GM12865 (cell line): ENCODE data around the gene NOM1.
A peak's percentile ranks its signal among the peaks of the same experiment; 100 is the strongest.
"Not testable (repeated sequence)": the region's sequence is repeated elsewhere in the genome, so short reads cannot be mapped to it uniquely, and the experiment has no call there.

Experiments
- DNase-seq: peaks from one replicate; pipeline ENCODE4 v3.0.0; 2010; ENCODE audit warnings: low read depth
- H3K4me3 ChIP-seq: 2 replicates; pipeline ENCODE4 v1.5.1; 2011; ENCODE audit warnings: mild to moderate bottlenecking, low read depth, low read length, control low read depth
- CTCF ChIP-seq: IDR thresholded peaks from 2 replicates; pipeline ENCODE4 v1.5.1; 2011; ENCODE audit warnings: low read length, control low read depth, low read depth, inconsistent platforms; ENCODE audit not compliant: insufficient read depth; ENCODE audit errors: missing control alignments

NOM1 gene

GRCh38 chr7:156932006-156932405 is 17.5 kb upstream of the NOM1 start:
- H3K4me3 ChIP-seq: no peak overlapping the region
- no peak for TF ChIP-seq CTCF
- DNase-seq: no peak

- no peak overlapping the region for H3K4me3 ChIP-seq
- no peak for TF ChIP-seq CTCF
- DNase-seq: no peak
Observed at GRCh38 chr7:156935250-156935649, 14.3 kb upstream of the NOM1 start.

- not testable (repeated sequence) for DNase-seq, H3K4me3 ChIP-seq
Observed at GRCh38 chr7:156936766-156937165, 12.7 kb upstream of the NOM1 start.

DNA sequence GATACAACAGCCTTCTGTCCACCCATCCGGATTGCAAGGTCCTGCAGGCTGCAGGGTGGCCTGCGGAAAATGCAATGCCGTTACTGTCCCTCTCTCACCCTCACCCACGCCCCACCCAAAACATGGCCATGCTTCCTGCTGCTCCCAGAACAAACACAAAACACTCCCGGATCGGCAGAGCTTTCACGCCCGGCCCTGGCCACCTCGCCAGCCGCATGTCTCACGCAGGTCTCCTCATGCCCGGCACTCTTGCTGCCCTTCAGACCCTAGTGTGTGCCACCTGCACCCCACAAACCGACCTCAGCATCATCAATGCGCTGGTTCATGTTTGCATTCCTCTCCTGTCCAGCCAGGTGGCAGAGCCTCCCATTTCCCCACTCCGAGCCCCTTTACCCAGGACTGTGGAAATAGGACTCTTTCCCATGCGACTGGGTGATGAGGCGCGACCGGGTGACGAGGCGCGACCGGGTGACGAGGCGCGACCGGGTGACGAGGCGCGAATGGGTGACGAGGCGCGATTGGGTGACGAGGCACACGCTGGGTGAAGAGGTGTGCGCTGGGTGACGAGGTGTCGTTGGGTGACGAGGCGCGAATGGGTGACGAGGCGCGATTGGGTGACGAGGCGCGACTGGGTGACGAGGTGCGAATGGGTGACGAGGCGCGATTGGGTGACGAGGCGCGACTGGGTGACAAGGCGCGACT is 8.9 kb upstream of the NOM1 start:
- no peak for DNase-seq
- TF ChIP-seq CTCF: no peak

GRCh38 chr7:156941393-156942182 is 7.9 kb upstream of the NOM1 start:
- DNase-seq: no peak
- no peak for TF ChIP-seq CTCF
- H3K4me3 ChIP-seq: no peak overlapping the region

More for the DNA sequence above, 8.9 kb upstream of the NOM1 start:
- H3K4me3 ChIP-seq: no peak overlapping the region

- H3K4me3 ChIP-seq: peak overlapping the region; percentile 10; the same call in 1 of the 2 replicates
- no peak for DNase-seq
- no peak for TF ChIP-seq CTCF
Observed at GRCh38 chr7:156942708-156943090, 6.8 kb upstream of the NOM1 start.

GRCh38 chr7:156943091-156944041 is 6.1 kb upstream of the NOM1 start:
- no peak for TF ChIP-seq CTCF
- DNase-seq: no peak
- no peak overlapping the region for H3K4me3 ChIP-seq
